Aorta (tissue), 5 donors: ENCODE data around the gene UBR4. TPM values are rescaled to one million over a fixed set of nuclear protein-coding genes. Genes with fewer than 3 reads are reported as not detected.

ENCODE experiments used
- ATAC-seq: fragments of 200-7000 bp; cut with Tn5 transposase; one replicate; pipeline ENCODE4 v1.9.1; 2022; ENCODE audit warnings: moderate library complexity; ENCODE audit not compliant: low FRiP score
- DNase-seq, 2 donors: peaks; one replicate each; pipeline ENCODE4 v3.0.0-alpha.2; 2020
- H3K27ac ChIP-seq, 2 donors: one replicate each; pipeline ENCODE4 v1.5.1; 2013; ENCODE audit warnings: low read length in 2 of 2, mild to moderate bottlenecking in 2 of 2, moderate library complexity in 2 of 2, control low read depth in 1 of 2, inconsistent platforms in 1 of 2, low read depth in 1 of 2
- H3K27me3 ChIP-seq, 2 donors: one replicate each; pipeline ENCODE4 v1.6.1; 2013; ENCODE audit warnings: control low read depth in 1 of 2, low read length in 1 of 2, mild to moderate bottlenecking in 1 of 2, moderate library complexity in 1 of 2; ENCODE audit not compliant: insufficient read depth in 2 of 2, control insufficient read depth in 1 of 2
- H3K36me3 ChIP-seq, 2 donors: one replicate each; pipeline ENCODE4 v1.6.1; 2013; ENCODE audit warnings: control low read depth in 1 of 2, low read length in 1 of 2, mild to moderate bottlenecking in 1 of 2; ENCODE audit not compliant: insufficient read depth in 2 of 2, control insufficient read depth in 1 of 2
- H3K4me1 ChIP-seq, 2 donors: one replicate each; pipeline ENCODE4 v1.6.1; 2013; ENCODE audit warnings: low read length in 2 of 2, control low read depth in 1 of 2, mild to moderate bottlenecking in 1 of 2, moderate library complexity in 1 of 2; ENCODE audit not compliant: insufficient read depth in 2 of 2, control insufficient read depth in 1 of 2
- H3K4me3 ChIP-seq, 2 donors: one replicate each; pipeline ENCODE4 v1.5.1; 2013; ENCODE audit warnings: low read length in 2 of 2, control low read depth in 1 of 2, mild to moderate bottlenecking in 1 of 2
- H3K9me3 ChIP-seq: one replicate; pipeline ENCODE4 v1.6.1; 2013; ENCODE audit warnings: mild to moderate bottlenecking, low read length; ENCODE audit not compliant: control insufficient read depth
- WGBS, 2 donors: extraction: QIAGEN DNeasy Blood & Tissue Kit; methylation state at CpG; one replicate each; pipeline ENCODE4 v1.1.7; 2013; 5-methylcytosine and 5-hydroxymethylcytosine counted together
- intact Hi-C, 2 donors: fragments of 100-400 bp; cut with DNase I; formaldehyde crosslinking; loops; one replicate each; pipeline versions ENCODE4 v1.14.2 to v1.15.0; 2022
- polyA plus RNA-seq, 2 donors: library from polyadenylated mRNA; stranded (reverse); fragments of 200-250 nt; gene quantifications; one replicate each; pipeline ENCODE4 v1.2.3, GENCODE V29; 2013
- total RNA-seq, 2 donors: library from RNA; stranded (reverse); fragmentation: NEBNext Ultra II Directional; extraction: Animal tissue kit (Norgen Biotek cat#: 25700); gene quantifications; one replicate each; pipeline ENCODE4 v1.2.1, GENCODE V29; 2021
- donor health status: healthy with polysubstance abuse.
- donor health status: Bipolar disorder and iron deficiency.
- donor health status: DM: no; HTN: no; CAD: no.
- donor health status: DM: no; HTN: no; CAD: no.
- donor health status: DM: yes; HTN: yes; CAD: no.

The UBR4 gene
- total and polyA plus RNA-seq, 4 donors = 16.4 to 293 (median 187) TPM

GRCh38 chr1:19049798-19050197 lies 160.3 kb downstream of the UBR4 start:
- ATAC-seq (no peak), DNase-seq (no peak)
- no peak overlapping the region for H3K27ac ChIP-seq
- no peaks in the 10 kb centered on the region for H3K4me1 ChIP-seq
- H3K27me3 ChIP-seq = no peaks in the 10 kb centered on the region
- no peaks in the 10 kb centered on the region for H3K9me3 ChIP-seq
- no peaks in the 10 kb centered on the region for H3K36me3 ChIP-seq
- H3K4me3 ChIP-seq = no peak overlapping the region
- 68 to 71% methylated on average over 5 of the region's 5 CpGs for WGBS, 2 donors
- intact Hi-C loops = no loop called here

- intact Hi-C loops = no loop called here
- peak in 1 of 2 donors; percentile 11 for DNase-seq
- H3K4me1 ChIP-seq = no peaks in the 10 kb centered on the region
- no peaks in the 10 kb centered on the region for H3K9me3 ChIP-seq
- H3K27me3 ChIP-seq = no peaks in the 10 kb centered on the region
- no peak for ATAC-seq
- no peak overlapping the region for H3K4me3 ChIP-seq
- 51 to 57% methylated on average over 15 of the region's 15 CpGs for WGBS, 2 donors
- no peak overlapping the region for H3K27ac ChIP-seq
- H3K36me3 ChIP-seq = no peaks in the 10 kb centered on the region
Observed at GRCh38 chr1:19049128-19049768, 160.8 kb downstream of the UBR4 start.

GRCh38 chr1:19046972-19047731 lies 162.9 kb downstream of the UBR4 start:
- no peaks in the 10 kb centered on the region for H3K27me3 ChIP-seq
- intact Hi-C loops = no loop called here

GRCh38 chr1:19045898-19046880 lies 163.9 kb downstream of the UBR4 start:
- Histone ChIP-seq H3K9me3 (no peaks in the 10 kb centered on the region), H3K4me1 (no peaks in the 10 kb centered on the region), H3K27me3 (no peaks in the 10 kb centered on the region), H3K27ac (no peak overlapping the region), H3K36me3 (no peaks in the 10 kb centered on the region), H3K4me3 (no peak overlapping the region)
- peak in 1 of 2 donors; percentile 62 for DNase-seq
- intact Hi-C loops = no loop called here
- 65 to 66% methylated on average over 18 of the region's 18 CpGs for WGBS, 2 donors
- no peak for ATAC-seq

More at GRCh38 chr1:19046972-19047731, 162.9 kb downstream of the UBR4 start:
- Histone ChIP-seq H3K4me3 (no peak overlapping the region), H3K27ac (no peak overlapping the region), H3K9me3 (no peaks in the 10 kb centered on the region), H3K36me3 (no peaks in the 10 kb centered on the region), H3K4me1 (no peaks in the 10 kb centered on the region)
- DNase-seq (peak; percentile 32 to 37), ATAC-seq (no peak)
- 88 to 95% methylated on average over 10 of the region's 10 CpGs for WGBS, 2 donors

- ATAC-seq = peak; percentile 16
- Histone ChIP-seq H3K27me3 (no peaks in the 10 kb centered on the region), H3K36me3 (no peaks in the 10 kb centered on the region), H3K27ac (no peak overlapping the region), H3K4me3 (no peak overlapping the region), H3K9me3 (no peaks in the 10 kb centered on the region), H3K4me1 (no peaks in the 10 kb centered on the region)
- peak in 1 of 2 donors; percentile 81 for DNase-seq
- WGBS, 2 donors = 74 to 77% methylated on average over 24 of the region's 24 CpGs
- intact Hi-C loops = no loop called here
Observed at GRCh38 chr1:19044975-19045831, 164.9 kb downstream of the UBR4 start.

- ATAC-seq = no peak
- no peaks in the 10 kb centered on the region for H3K27me3 ChIP-seq
- WGBS, 2 donors = 83 to 90% methylated on average over 6 of the region's 6 CpGs
Observed at GRCh38 chr1:19044471-19044870, 165.6 kb downstream of the UBR4 start.

GRCh38 chr1:19043579-19044443 lies 166.3 kb downstream of the UBR4 start:
- Histone ChIP-seq H3K9me3 (no peaks in the 10 kb centered on the region), H3K4me3 (no peak overlapping the region), H3K27ac (no peak overlapping the region), H3K27me3 (no peaks in the 10 kb centered on the region), H3K36me3 (no peaks in the 10 kb centered on the region), H3K4me1 (no peaks in the 10 kb centered on the region)
- no peak for ATAC-seq
- DNase-seq = peak in 1 of 2 donors; percentile 15
- 76 to 78% methylated on average over 16 of the region's 16 CpGs for WGBS, 2 donors
- intact Hi-C loops = no loop called here

More at GRCh38 chr1:19044471-19044870, 165.6 kb downstream of the UBR4 start:
- no peaks in the 10 kb centered on the region for H3K36me3 ChIP-seq
- H3K4me3 ChIP-seq = no peak overlapping the region
- H3K27ac ChIP-seq = no peak overlapping the region
- H3K9me3 ChIP-seq = no peaks in the 10 kb centered on the region
- peak in 1 of 2 donors; percentile 63 for DNase-seq
- H3K4me1 ChIP-seq = no peaks in the 10 kb centered on the region
- intact Hi-C loops = no loop called here
